Adrenal gland (tissue), 12 donors: ENCODE results near the gene NREP. TPM values are rescaled to one million over a fixed set of nuclear protein-coding genes. Genes with fewer than 3 reads are reported as not detected.

ENCODE experiments used
- DNase-seq, 7 donors: peaks; one replicate each; pipeline ENCODE4 v3.0.0-alpha.2; 2019 to 2020
- H3K27ac ChIP-seq, 5 donors: fragments of 200-600 bp; sonication (generic) in 4 of 5; 1 replicate in 3 of 5; 2 replicates in 2 of 5; pipeline versions ENCODE4 v1.5.1 to v1.8.0; 2016 to 2020; ENCODE audit warnings: mild to moderate bottlenecking in 1 of 5
- H3K27me3 ChIP-seq: fragments of 200-600 bp; 2 replicates; pipeline ENCODE4 v1.8.0; 2021
- H3K36me3 ChIP-seq, 2 donors: fragments of 200-600 bp; replicated peaks in 1 of 2; 1 replicate in 1 of 2; 2 replicates in 1 of 2; pipeline versions ENCODE4 v1.5.1 to v1.8.0; 2018 to 2022
- H3K4me1 ChIP-seq, 2 donors: fragments of 200-600 bp; replicated peaks in 1 of 2; 1 replicate in 1 of 2; 2 replicates in 1 of 2; pipeline versions ENCODE4 v1.5.1 to v1.8.0; 2018 to 2021
- H3K4me3 ChIP-seq, 4 donors: fragments of 200-600 bp; sonication (generic) in 3 of 4; one replicate each; pipeline ENCODE4 v1.5.1; 2016 to 2018
- H3K9me3 ChIP-seq, 3 donors: fragments of 200-600 bp; sonication (generic) in 1 of 3; replicated peaks in 1 of 3; 1 replicate in 2 of 3; 2 replicates in 1 of 3; pipeline versions ENCODE4 v1.5.1 to v1.8.0; 2016 to 2021
- CTCF ChIP-seq, 6 experiments: fragments of 450-650 bp in 4 of 6; fragments of 200-600 bp in 2 of 6; sonication (generic) in 1 of 6; IDR thresholded peaks; 1 replicate in 5 of 6; 2 replicates in 1 of 6; pipeline versions ENCODE4 v1.5.1 to v1.8.0; 2016 to 2021; ENCODE audit warnings: antibody characterized with exemption in 6 of 6, mild to moderate bottlenecking in 2 of 6, moderate library complexity in 1 of 6
- POLR2A ChIP-seq, 2 donors: fragments of 450-650 bp; IDR thresholded peaks; one replicate each; pipeline ENCODE4 v1.6.1; 2017; ENCODE audit warnings: antibody characterized with exemption in 2 of 2, mild to moderate bottlenecking in 2 of 2, moderate library complexity in 1 of 2
- WGBS, 4 donors: extraction: QIAGEN DNeasy Blood & Tissue Kit in 2 of 4; methylation state at CpG; one replicate each; pipeline versions ENCODE4 v1.1.5 to v1.1.7; 2013 to 2017; 5-methylcytosine and 5-hydroxymethylcytosine counted together
- intact Hi-C, 2 donors: fragments of 100-400 bp; cut with DNase I; formaldehyde crosslinking; loops; one replicate each; pipeline versions ENCODE4 v1.14.1 to v1.15.0; 2022 to 2023
- polyA plus RNA-seq, 3 donors: library from polyadenylated mRNA; stranded (reverse); fragments of 200-250 nt in 2 of 3; fragments of 350-450 nt in 1 of 3; fragmentation: Illumina TruSeq in 1 of 3; extraction: RNeasy Lipid Tissue Mini Kit (QIAGEN cat#74804) in 1 of 3; gene quantifications; one replicate each; pipeline ENCODE4 v1.2.3, GENCODE V29; 2013 to 2014
- total RNA-seq, 9 donors: library from RNA; depleted of rRNA in 4 of 9; stranded (reverse); fragments of >200 nt in 4 of 9; fragments of 120-200 nt in 1 of 9; fragmentation: NEBNext Ultra II Directional in 1 of 9; extraction: Animal tissue kit (Norgen Biotek cat#: 25700) in 1 of 9; gene quantifications; one replicate each; pipeline versions ENCODE4 v1.1.0 to v1.2.4, GENCODE V29; 2013 to 2023
- donor health status: healthy with polysubstance abuse.
- donor health status: Bipolar disorder and iron deficiency.
- donor health status: DM: yes; HTN: yes; CAD: no.
- donor health status: DM: no; HTN: no; CAD: no.
- donor health status: DM: no; HTN: no; CAD: no.
- donor health status: DM: yes; HTN: yes; CAD: no.

Gene NREP
- total and polyA plus RNA-seq, 12 donors: 11.4 to 247 (median 52.8) TPM

GRCh38 chr5:111782216-111782615, 25.2 kb upstream of the NREP start:
- Histone ChIP-seq H3K4me3 (no peak overlapping the region), H3K9me3 (no peaks in the 10 kb centered on the region), H3K27ac (no peak overlapping the region), H3K4me1 (no peaks in the 10 kb centered on the region), H3K36me3 (no peaks in the 10 kb centered on the region), H3K27me3 (no peaks in the 10 kb centered on the region)
- TF ChIP-seq POLR2A (IDR thresholded peaks at IDR 0.05) (no peak), CTCF (IDR thresholded peaks at IDR 0.05) (no peak)
- intact Hi-C loops: no loop called here
- 66 to 81% (median 72%) methylated on average over 2 of the region's 2 CpGs for WGBS, 4 donors
- DNase-seq: no peak

GRCh38 chr5:111781200-111781599, 24.2 kb upstream of the NREP start:
- Histone ChIP-seq H3K9me3 (no peaks in the 10 kb centered on the region), H3K27ac (no peak overlapping the region), H3K27me3 (no peaks in the 10 kb centered on the region), H3K36me3 (no peaks in the 10 kb centered on the region), H3K4me3 (no peak overlapping the region), H3K4me1 (no peaks in the 10 kb centered on the region)
- WGBS, 4 donors: 69 to 77% (median 73%) methylated on average over 6 of the region's 6 CpGs
- DNase-seq: peak; percentile 32 to 68 (median 54)
- no peak for TF ChIP-seq CTCF (IDR thresholded peaks at IDR 0.05)
- no peak for TF ChIP-seq POLR2A (IDR thresholded peaks at IDR 0.05)
- intact Hi-C loops: no loop called here

- 28 to 39% (median 37%) methylated on average over 4 of the region's 4 CpGs for WGBS, 4 donors
Observed at GRCh38 chr5:111779922-111780292, 22.9 kb upstream of the NREP start.

GRCh38 chr5:111779260-111779921, 22.4 kb upstream of the NREP start:
- no peaks in the 10 kb centered on the region for H3K36me3 ChIP-seq
- H3K9me3 ChIP-seq: no peaks in the 10 kb centered on the region
- WGBS, 4 donors: 67 to 87% (median 75%) methylated on average over 3 of the region's 3 CpGs
- intact Hi-C loops: no loop called here
- no peaks in the 10 kb centered on the region for H3K27me3 ChIP-seq
- H3K27ac ChIP-seq: no peak overlapping the region
- no peak overlapping the region for H3K4me3 ChIP-seq
- peaks cover 0 to 8% of the 10 kb centered on the region in 2 donors for H3K4me1 ChIP-seq
- DNase-seq: peak in 1 of 7 donors; percentile 59
- no peak for TF ChIP-seq CTCF (IDR thresholded peaks at IDR 0.05)
- no peak for TF ChIP-seq POLR2A (IDR thresholded peaks at IDR 0.05)

More at GRCh38 chr5:111779922-111780292, 22.9 kb upstream of the NREP start:
- DNase-seq: no peak
- Histone ChIP-seq H3K4me1 (peaks cover 0 to 3% of the 10 kb centered on the region in 2 donors), H3K27me3 (no peaks in the 10 kb centered on the region), H3K9me3 (no peaks in the 10 kb centered on the region), H3K27ac (no peak overlapping the region), H3K36me3 (no peaks in the 10 kb centered on the region), H3K4me3 (no peak overlapping the region)
- intact Hi-C loops: no loop called here
- TF ChIP-seq CTCF (IDR thresholded peaks at IDR 0.05) (no peak), POLR2A (IDR thresholded peaks at IDR 0.05) (no peak)
